K562 (cell line): ENCODE data around the gene DLGAP1. TPM values are rescaled to one million over a fixed set of nuclear protein-coding genes. Genes with fewer than 3 reads are reported as not detected.
A peak's percentile ranks its signal among the peaks of the same experiment; 100 is the strongest.

ENCODE experiments used
- ATAC-seq: fragments of 200-7000 bp; cut with Tn5 transposase; 3 replicates; pipeline ENCODE4 v1.9.1; 2020; ENCODE audit warnings: moderate library complexity
- BruUV-seq: library from RNA; stranded (reverse); fragments of 400-500 nt; replicated peaks from 2 replicates; lab custom pipeline; 2021; lab: Mats Ljungman, UMichigan
- CTCF ChIA-PET: fragments of 300-600 bp; formaldehyde crosslinking; extraction: SDS; loops from one replicate; lab custom pipeline; 2021; ENCODE audit warnings: low intra/inter-chr PET ratio; lab: Yijun Ruan, JAX
- POLR2A ChIA-PET: fragments of 300-600, 350-650 bp; sonication (Branson Sonifier 250); formaldehyde crosslinking; extraction: SDS; loops from one replicate; lab custom pipeline; 2021; ENCODE audit warnings: antibody characterized with exemption, inconsistent platforms; lab: Yijun Ruan, JAX
- DNase-seq, 4 experiments: peaks; one replicate each; pipeline versions ENCODE4 v3.0.0 to v3.0.0-alpha.2; 2011 to 2018; ENCODE audit warnings: low spot score in 3 of 4, mixed read lengths in 3 of 4; ENCODE audit errors: extremely low read depth in 1 of 4
- FAIRE-seq: peaks from 2 replicates; lab custom pipeline; 2011; peaks lifted over from hg19 to GRCh38; lab: Jason Lieb, UNC
- H2AFZ ChIP-seq: 2 replicates; pipeline ENCODE4 v1.6.0; 2011; ENCODE audit warnings: low read depth, low read length, control low read depth, inconsistent platforms
- H3K27ac ChIP-seq: fragments of 200-600 bp; 3 replicates; pipeline ENCODE4 v1.8.0; 2011; ENCODE audit warnings: low read depth, mild to moderate bottlenecking, control low read depth, inconsistent platforms, low read length, moderate library complexity, mixed read lengths; ENCODE audit errors: extremely low read depth
- H3K27me3 ChIP-seq, 2 experiments: fragments of 300-600 bp in 1 of 2; 2 replicates in 1 of 2; 3 replicates in 1 of 2; pipeline versions ENCODE4 v1.6.0 to v1.8.0; 2011; ENCODE audit warnings: inconsistent platforms in 2 of 2, low read length in 2 of 2, mild to moderate bottlenecking in 1 of 2, mixed read lengths in 1 of 2, moderate library complexity in 1 of 2; ENCODE audit not compliant: control insufficient read depth in 2 of 2, insufficient read depth in 2 of 2
- H3K36me3 ChIP-seq: fragments of 300-600 bp; 3 replicates; pipeline ENCODE4 v1.8.0; 2011; ENCODE audit warnings: mild to moderate bottlenecking, low read length, inconsistent platforms; ENCODE audit not compliant: control insufficient read depth, insufficient read depth
- H3K4me1 ChIP-seq, 2 experiments: fragments of 200-600 bp in 1 of 2; replicated peaks in 1 of 2; 2 replicates in 1 of 2; 3 replicates in 1 of 2; pipeline versions ENCODE4 v1.5.1 to v1.8.0; 2011; ENCODE audit warnings: inconsistent platforms in 2 of 2, low read length in 2 of 2, mild to moderate bottlenecking in 1 of 2, mixed read lengths in 1 of 2, moderate library complexity in 1 of 2; ENCODE audit not compliant: control insufficient read depth in 2 of 2, insufficient read depth in 2 of 2
- H3K4me2 ChIP-seq: 2 replicates; pipeline ENCODE4 v1.6.1; 2011; ENCODE audit warnings: low read length, control low read depth, inconsistent platforms, mixed read lengths; ENCODE audit not compliant: insufficient read depth
- H3K4me3 ChIP-seq: fragments of 200-600 bp; sonication (generic), shearing (Covaris generic); 2 replicates; pipeline ENCODE4 v1.5.1; 2016; ENCODE audit warnings: control low read depth, inconsistent platforms
- H3K79me2 ChIP-seq: fragments of 200-600 bp; 3 replicates; pipeline ENCODE4 v1.8.0; 2011; ENCODE audit warnings: low read length, inconsistent platforms; ENCODE audit not compliant: control insufficient read depth, insufficient read depth
- H3K9ac ChIP-seq, 2 experiments: 2 replicates each; pipeline versions ENCODE4 v1.6.0 to v1.6.1; 2011; ENCODE audit warnings: low read depth in 2 of 2, low read length in 2 of 2, control low read depth in 1 of 2, inconsistent platforms in 1 of 2, mild to moderate bottlenecking in 1 of 2, mixed read lengths in 1 of 2; ENCODE audit not compliant: insufficient read depth in 1 of 2
- H3K9me1 ChIP-seq: one replicate; pipeline ENCODE4 v1.6.0; 2011; ENCODE audit warnings: inconsistent platforms, mild to moderate bottlenecking, low read length, moderate library complexity; ENCODE audit not compliant: control insufficient read depth, insufficient read depth
- H3K9me3 ChIP-seq: replicated peaks from 2 replicates; pipeline ENCODE4 v1.5.1; 2011; ENCODE audit warnings: low read depth, low read length, inconsistent platforms; ENCODE audit not compliant: control insufficient read depth, insufficient read depth
- H4K20me1 ChIP-seq: replicated peaks from 2 replicates; pipeline ENCODE4 v1.6.1; 2011; ENCODE audit warnings: low read length, inconsistent platforms, mixed read lengths; ENCODE audit not compliant: control insufficient read depth, insufficient read depth
- CBX8 ChIP-seq: fragments of 200-600 bp; sonication (generic); IDR thresholded peaks from 2 replicates; pipeline ENCODE4 v1.6.1; 2012; ENCODE audit warnings: borderline replicate concordance, mixed run types, low read depth, mild to moderate bottlenecking, moderate library complexity, mixed read lengths, low read length, control low read depth, inconsistent platforms; ENCODE audit not compliant: poor library complexity, severe bottlenecking; ENCODE audit errors: extremely low read depth
- CEBPG ChIP-seq, 3 experiments: fragments of 200-800 bp in 1 of 3; sonication (Bioruptor generic) in 1 of 3; sonication (generic) in 1 of 3; formaldehyde crosslinking in 1 of 3; IDR thresholded peaks in 2 of 3; conservative IDR thresholded peaks in 1 of 3; 2 replicates each; pipeline versions ENCODE4 v1.6.1 to v1.8.0; 2016 to 2022; ENCODE audit warnings: missing compliant biosample characterization in 2 of 3, missing genetic modification characterization in 2 of 3, mild to moderate bottlenecking in 1 of 3, missing genetic modification reagents in 1 of 3
- PHB ChIP-seq: fragments of 250-450 bp; sonication (Bioruptor Pico); IDR thresholded peaks from 2 replicates; pipeline ENCODE4 v1.5.0; 2021
- WGBS: fragments of 100-300 bp; shearing (Covaris generic); methylation state at CpG from one replicate; pipeline ENCODE4 v1.1.6; 2016; ENCODE audit warnings: low coverage, mixed read lengths; ENCODE audit not compliant: insufficient coverage; ENCODE audit errors: missing lambda C conversion rate; 5-methylcytosine and 5-hydroxymethylcytosine counted together
- in situ Hi-C: fragments of 300-500 bp; cut with MboI; formaldehyde crosslinking; loops from 4 replicates; pipeline ENCODE4 v1.15.0; 2018; ENCODE audit warnings: inconsistent platforms, mixed read lengths
- intact Hi-C: fragments of 100-400 bp; cut with micrococcal nuclease; formaldehyde crosslinking; loops from 2 replicates; pipeline ENCODE4 v1.14.2; 2022
- polyA plus RNA-seq, 8 experiments: library from polyadenylated mRNA; depleted of rRNA in 4 of 8; stranded (reverse) in 5 of 8; unstranded in 3 of 8; fragments of >200 nt; fragmentation: Nextera tagmentation in 2 of 8; fragmentation: Illumina TruSeq in 1 of 8; extraction: Ambion mirVana in 2 of 8; extraction: Trizol in 1 of 8; gene quantifications; 2 replicates each; pipeline versions ENCODE4 v1.2.1 to v1.2.3, GENCODE V29; 2011 to 2014; ENCODE audit warnings: inconsistent platforms in 1 of 8, missing spikeins in 1 of 8
- total RNA-seq, 7 experiments: library from RNA; depleted of rRNA in 6 of 7; stranded (reverse); fragments of >200 nt in 6 of 7; fragmentation: Illumina TruSeq in 2 of 7; extraction: Trizol in 2 of 7; gene quantifications; 2 replicates each; pipeline versions ENCODE4 v1.2.1 to v1.2.3, GENCODE V29; 2011 to 2021; ENCODE audit warnings: low replicate concordance in 1 of 7
- TF ChIP-seq, protein P1 (sequence below): sonication (generic); formaldehyde crosslinking; IDR thresholded peaks from 2 replicates; pipeline ENCODE4 v1.8.1; 2023; ENCODE audit warnings: mild to moderate bottlenecking, missing genetic modification reagents

Gene DLGAP1
- total and polyA plus RNA-seq, 9 of the 15 experiments (the other 6 are each of a cell fraction or from before 2014, with no cell fraction given) = 0.04 to 0.22 (median 0.08) TPM

DNA sequence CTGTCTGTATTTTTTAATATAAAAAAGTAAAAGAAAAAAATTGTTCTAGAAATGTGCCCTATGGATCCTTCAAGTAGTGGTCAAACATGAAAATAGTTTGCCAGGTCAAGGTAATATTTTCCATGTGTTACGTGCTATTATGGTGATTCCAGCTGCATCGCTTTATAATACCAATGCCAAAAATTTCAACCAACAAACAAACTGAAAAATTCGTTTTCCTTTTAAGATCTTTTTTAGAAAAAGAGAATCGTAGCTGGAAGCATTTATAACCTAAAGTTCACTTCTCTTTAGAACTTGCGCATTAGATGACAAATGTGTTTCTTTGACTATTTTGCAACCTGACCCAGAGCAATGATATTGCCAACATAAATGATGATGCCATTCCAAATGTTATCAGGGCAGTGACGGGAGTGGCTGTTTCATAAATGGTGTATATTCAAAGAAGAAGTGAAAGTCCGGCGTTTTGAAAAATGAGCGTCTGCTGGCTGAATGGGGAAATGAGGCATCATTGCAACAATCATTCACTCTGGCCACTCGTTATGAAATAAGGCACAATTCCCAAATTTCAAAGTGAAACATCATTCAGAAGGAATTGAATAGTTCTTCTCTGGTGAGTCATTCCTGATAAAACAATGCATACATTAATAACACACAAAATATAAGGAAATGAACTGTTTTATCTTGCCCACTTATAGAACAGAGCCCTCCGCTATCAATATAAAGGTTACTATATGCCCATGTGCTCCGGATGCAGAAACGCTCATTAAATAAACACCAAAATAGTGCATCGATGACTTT lies 707.7 kb downstream of the DLGAP1 start:
- ChIA-PET CTCF (interaction anchor here (0.7 kb wide), 1 partner anchor 321 kb away, joined by 3 read pairs; no protein-coding TSS in a partner anchor), POLR2A (no interaction called here)
- H3K9me3 ChIP-seq = no peaks in the 10 kb centered on the region
- H2AFZ ChIP-seq = no peak overlapping the region
- no TSS peak for BruUV-seq
- H3K4me3 ChIP-seq = no peak overlapping the region
- ATAC-seq (no peak), DNase-seq (no peak), FAIRE-seq (no peak)
- no peaks in the 10 kb centered on the region for H3K4me1 ChIP-seq
- in situ Hi-C loops (no loop called here), intact Hi-C loops (no loop called here)
- WGBS = 5% methylated on average over 14 of the region's 14 CpGs
- no peaks in the 10 kb centered on the region for H3K79me2 ChIP-seq
- H3K36me3 ChIP-seq = no peaks in the 10 kb centered on the region
- H3K27ac ChIP-seq = no peak overlapping the region
- no peak overlapping the region for H3K4me2 ChIP-seq
- no peaks in the 10 kb centered on the region for H3K9me1 ChIP-seq
- H3K27me3 ChIP-seq = peaks cover 0 to 4% of the 10 kb centered on the region in 2 experiments; a peak in 2 of 5 replicates
- H4K20me1 ChIP-seq = no peaks in the 10 kb centered on the region
- no peak overlapping the region for H3K9ac ChIP-seq
- TF ChIP-seq CBX8 (peak; percentile 93), PHB (CRISPR knock-in tag) (no peak)

DNA sequence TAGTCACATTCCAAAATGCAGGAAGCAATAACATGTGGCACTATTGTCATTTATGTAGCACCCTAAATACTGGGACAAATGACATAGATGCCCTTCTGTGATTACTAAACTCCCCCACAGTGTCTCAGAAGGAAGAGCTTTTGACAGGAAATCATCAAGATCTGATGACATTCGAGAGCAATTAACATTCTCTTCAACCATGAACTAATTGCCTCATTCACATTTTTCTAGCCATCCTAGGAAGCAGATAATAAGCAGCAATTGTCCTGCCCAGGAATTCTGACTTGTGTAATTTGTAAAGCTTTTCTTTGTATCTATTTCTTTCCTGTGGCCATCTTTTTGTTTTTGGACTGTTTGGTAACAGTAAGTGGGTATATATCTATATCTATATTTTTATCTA lies 712.6 kb downstream of the DLGAP1 start:
- Histone ChIP-seq H3K27ac (no peak overlapping the region), H3K79me2 (no peaks in the 10 kb centered on the region), H3K27me3 (0 out of 5 replicates have a peak, but pooled peaks cover 0 to 4% of the 10 kb centered on the region in 2 experiments), H3K9ac (no peak overlapping the region), H3K4me2 (no peak overlapping the region), H3K9me3 (no peaks in the 10 kb centered on the region), H3K4me3 (no peak overlapping the region), H3K9me1 (no peaks in the 10 kb centered on the region), H2AFZ (no peak overlapping the region)
- POLR2A ChIA-PET = no interaction called here
- no TSS peak for BruUV-seq
- ATAC-seq (no peak), FAIRE-seq (peak; percentile 29), DNase-seq (no peak)
- in situ Hi-C loops = no loop called here
- CTCF ChIA-PET = no interaction called here
- TF ChIP-seq, protein P1, sequence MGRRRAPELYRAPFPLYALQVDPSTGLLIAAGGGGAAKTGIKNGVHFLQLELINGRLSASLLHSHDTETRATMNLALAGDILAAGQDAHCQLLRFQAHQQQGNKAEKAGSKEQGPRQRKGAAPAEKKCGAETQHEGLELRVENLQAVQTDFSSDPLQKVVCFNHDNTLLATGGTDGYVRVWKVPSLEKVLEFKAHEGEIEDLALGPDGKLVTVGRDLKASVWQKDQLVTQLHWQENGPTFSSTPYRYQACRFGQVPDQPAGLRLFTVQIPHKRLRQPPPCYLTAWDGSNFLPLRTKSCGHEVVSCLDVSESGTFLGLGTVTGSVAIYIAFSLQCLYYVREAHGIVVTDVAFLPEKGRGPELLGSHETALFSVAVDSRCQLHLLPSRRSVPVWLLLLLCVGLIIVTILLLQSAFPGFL (CRISPR knock-in tag) = no peak
- TF ChIP-seq CEBPG (CRISPR knock-in tag; IDR thresholded peaks at IDR 0.05) (no peak), CEBPG (tag; conservative IDR thresholded peaks at IDR 0.05 in 1 of 2, IDR thresholded peaks at IDR 0.05 in 1 of 2) (0 out of 4 replicates have a peak, but pooled peaks of 1 of the 2 experiments have one; percentile 17)
- TF ChIP-seq, all 486 proteins: peak for 1
- no peaks in the 10 kb centered on the region for H4K20me1 ChIP-seq
- intact Hi-C loops = no loop called here
- WGBS = 0% methylated on average over 1 of the region's 1 CpG
- no peaks in the 10 kb centered on the region for H3K4me1 ChIP-seq
- H3K36me3 ChIP-seq = no peaks in the 10 kb centered on the region
